Breast epithelium (tissue), 4 donors: Measurements from ENCODE around the gene SSBP4. TPM values are rescaled to one million over a fixed set of nuclear protein-coding genes. Genes with fewer than 3 reads are reported as not detected.

Source experiments
- DNase-seq, 2 donors: peaks; one replicate each; pipeline ENCODE4 v3.0.0-alpha.2; 2019; ENCODE audit warnings: low spot score in 2 of 2
- H3K27ac ChIP-seq, 2 donors: fragments of 200-600 bp; sonication (generic) in 1 of 2; one replicate each; pipeline ENCODE4 v1.5.1; 2016 to 2019; ENCODE audit warnings: mild to moderate bottlenecking in 1 of 2
- H3K27me3 ChIP-seq, 2 donors: fragments of 200-600 bp; sonication (generic) in 1 of 2; one replicate each; pipeline versions ENCODE4 v1.5.1 to v1.6.0; 2017 to 2019; ENCODE audit warnings: control low read depth in 1 of 2, mild to moderate bottlenecking in 1 of 2
- H3K36me3 ChIP-seq: fragments of 200-600 bp; one replicate; pipeline ENCODE4 v1.5.1; 2019
- H3K4me1 ChIP-seq, 2 donors: fragments of 200-600 bp; sonication (generic); one replicate each; pipeline ENCODE4 v1.5.1; 2016 to 2019; ENCODE audit warnings: control low read depth in 1 of 2
- H3K4me3 ChIP-seq, 3 donors: fragments of 200-600 bp; sonication (generic); 1 replicate in 2 of 3; 2 replicates in 1 of 3; pipeline ENCODE4 v1.5.1; 2016 to 2019; ENCODE audit warnings: mild to moderate bottlenecking in 3 of 3, moderate library complexity in 2 of 3
- H3K9me3 ChIP-seq, 2 donors: fragments of 200-600 bp; sonication (generic) in 1 of 2; one replicate each; pipeline ENCODE4 v1.5.1; 2016 to 2019; ENCODE audit warnings: control low read depth in 1 of 2
- POLR2A ChIP-seq: fragments of 450-650 bp; IDR thresholded peaks from one replicate; pipeline ENCODE4 v1.6.1; 2016; ENCODE audit warnings: antibody characterized with exemption, mild to moderate bottlenecking, moderate library complexity
- POLR2AphosphoS5 ChIP-seq, 3 donors: sonication (generic); formaldehyde crosslinking; IDR thresholded peaks; one replicate each; pipeline ENCODE4 v1.6.1; 2017; ENCODE audit warnings: antibody characterized with exemption in 3 of 3
- intact Hi-C: fragments of 100-400 bp; cut with DNase I; formaldehyde crosslinking; loops from one replicate; pipeline ENCODE4 v1.15.1; 2023; ENCODE audit warnings: low total_unique reads
- total RNA-seq, 3 donors: library from RNA; depleted of rRNA; stranded (reverse); fragments of >200 nt; gene quantifications; one replicate each; pipeline ENCODE4 v1.1.0, GENCODE V29; 2016
- TF ChIP-seq, protein P1 (sequence below), 3 donors: fragments of 450-650 bp; IDR thresholded peaks; one replicate each; pipeline ENCODE4 v1.5.1; 2016 to 2017; ENCODE audit warnings: antibody characterized with exemption in 3 of 3, mild to moderate bottlenecking in 3 of 3, moderate library complexity in 3 of 3

Gene SSBP4
- total RNA-seq, 3 donors from 2014 or later, result 29.4 to 71.8 (median 46.7) TPM

DNA sequence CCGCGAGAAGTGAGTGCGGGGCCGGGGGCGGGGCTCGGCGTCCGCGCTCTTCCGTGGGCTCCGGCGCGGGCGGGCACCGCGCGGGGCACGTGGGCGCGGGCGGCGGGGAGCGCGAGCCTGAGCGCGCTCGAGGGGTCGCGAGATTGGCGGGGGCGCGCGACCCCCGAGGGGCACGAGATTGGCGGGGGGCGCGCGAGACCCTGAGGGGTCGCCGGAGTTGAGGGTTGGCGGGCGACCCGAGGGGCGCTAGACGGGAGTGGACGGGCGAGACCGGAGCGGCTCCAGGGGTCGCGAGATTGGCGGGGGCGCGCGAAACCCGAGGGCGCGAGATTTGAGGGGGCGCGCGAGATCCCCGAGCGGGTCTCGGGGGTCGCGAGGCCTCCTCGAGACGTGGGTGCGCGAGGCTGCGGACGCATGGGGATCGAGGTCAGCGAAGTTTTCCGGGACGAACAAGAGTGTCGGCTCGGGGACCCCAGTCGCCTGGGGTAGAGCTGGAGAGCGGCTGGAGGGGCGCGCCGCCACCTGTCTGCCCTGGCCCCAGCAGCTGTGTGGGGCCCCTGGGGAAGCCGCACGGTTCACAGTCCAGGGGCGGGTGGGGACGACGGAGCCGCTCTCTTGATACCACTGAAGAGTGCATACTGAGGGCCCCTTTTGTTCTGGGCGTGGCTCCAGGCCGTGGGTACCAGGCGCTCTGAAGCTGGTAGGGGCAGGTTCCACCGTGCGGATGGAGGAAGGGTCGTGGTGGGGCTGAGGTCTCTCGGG lies 682 bp downstream of the SSBP4 start:
- Histone ChIP-seq H3K27ac (peak overlapping the region; percentile 91 to 92), H3K9me3 (no peaks in the 10 kb centered on the region), H3K27me3 (no peaks in the 10 kb centered on the region), H3K36me3 (no peaks in the 10 kb centered on the region), H3K4me1 (peaks cover 17 to 34% of the 10 kb centered on the region in 2 donors), H3K4me3 (peak overlapping the region; percentile 58 to 96 (median 73))
- no peak for DNase-seq
- intact Hi-C loops, result loop anchor here (10.0 kb wide), 1 partner anchor 155 kb away; no protein-coding TSS in a partner anchor
- TF ChIP-seq POLR2AphosphoS5 (IDR thresholded peaks at IDR 0.05), result no peak

DNA sequence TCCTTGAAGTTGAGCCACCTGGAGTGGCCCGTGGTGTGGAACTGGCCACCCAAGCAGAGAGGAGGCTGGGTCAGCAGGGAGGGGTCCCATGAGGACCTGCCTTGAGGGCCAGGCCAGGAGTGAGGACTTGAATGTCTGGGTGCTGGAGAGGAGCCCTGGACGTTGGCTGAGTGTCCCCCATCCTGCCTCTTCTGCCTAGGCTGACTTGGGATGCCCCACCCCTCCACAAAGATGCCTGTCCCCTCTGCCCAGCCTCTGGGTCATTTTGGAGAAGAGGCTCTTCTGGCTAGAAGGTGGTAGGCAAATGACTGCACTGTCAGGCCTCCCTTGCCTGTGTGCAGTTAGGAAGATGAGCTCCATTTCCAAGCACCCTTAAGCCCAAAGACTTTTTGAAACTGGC lies 1.7 kb downstream of the SSBP4 start:
- H3K36me3 ChIP-seq, result no peaks in the 10 kb centered on the region
- H3K4me1 ChIP-seq, result peaks cover 10 to 27% of the 10 kb centered on the region in 2 donors
- peak overlapping the region; percentile 91 to 92 for H3K27ac ChIP-seq
- DNase-seq, result no peak
- TF ChIP-seq POLR2A (no peak), POLR2AphosphoS5 (IDR thresholded peaks at IDR 0.05) (no peak)
- TF ChIP-seq, protein P1, sequence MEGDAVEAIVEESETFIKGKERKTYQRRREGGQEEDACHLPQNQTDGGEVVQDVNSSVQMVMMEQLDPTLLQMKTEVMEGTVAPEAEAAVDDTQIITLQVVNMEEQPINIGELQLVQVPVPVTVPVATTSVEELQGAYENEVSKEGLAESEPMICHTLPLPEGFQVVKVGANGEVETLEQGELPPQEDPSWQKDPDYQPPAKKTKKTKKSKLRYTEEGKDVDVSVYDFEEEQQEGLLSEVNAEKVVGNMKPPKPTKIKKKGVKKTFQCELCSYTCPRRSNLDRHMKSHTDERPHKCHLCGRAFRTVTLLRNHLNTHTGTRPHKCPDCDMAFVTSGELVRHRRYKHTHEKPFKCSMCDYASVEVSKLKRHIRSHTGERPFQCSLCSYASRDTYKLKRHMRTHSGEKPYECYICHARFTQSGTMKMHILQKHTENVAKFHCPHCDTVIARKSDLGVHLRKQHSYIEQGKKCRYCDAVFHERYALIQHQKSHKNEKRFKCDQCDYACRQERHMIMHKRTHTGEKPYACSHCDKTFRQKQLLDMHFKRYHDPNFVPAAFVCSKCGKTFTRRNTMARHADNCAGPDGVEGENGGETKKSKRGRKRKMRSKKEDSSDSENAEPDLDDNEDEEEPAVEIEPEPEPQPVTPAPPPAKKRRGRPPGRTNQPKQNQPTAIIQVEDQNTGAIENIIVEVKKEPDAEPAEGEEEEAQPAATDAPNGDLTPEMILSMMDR (IDR thresholded peaks at IDR 0.05), result no peak
- intact Hi-C loops, result no loop called here
- H3K27me3 ChIP-seq, result no peaks in the 10 kb centered on the region
- H3K9me3 ChIP-seq, result no peaks in the 10 kb centered on the region
- peak overlapping the region; percentile 58 to 96 (median 73) for H3K4me3 ChIP-seq

DNA sequence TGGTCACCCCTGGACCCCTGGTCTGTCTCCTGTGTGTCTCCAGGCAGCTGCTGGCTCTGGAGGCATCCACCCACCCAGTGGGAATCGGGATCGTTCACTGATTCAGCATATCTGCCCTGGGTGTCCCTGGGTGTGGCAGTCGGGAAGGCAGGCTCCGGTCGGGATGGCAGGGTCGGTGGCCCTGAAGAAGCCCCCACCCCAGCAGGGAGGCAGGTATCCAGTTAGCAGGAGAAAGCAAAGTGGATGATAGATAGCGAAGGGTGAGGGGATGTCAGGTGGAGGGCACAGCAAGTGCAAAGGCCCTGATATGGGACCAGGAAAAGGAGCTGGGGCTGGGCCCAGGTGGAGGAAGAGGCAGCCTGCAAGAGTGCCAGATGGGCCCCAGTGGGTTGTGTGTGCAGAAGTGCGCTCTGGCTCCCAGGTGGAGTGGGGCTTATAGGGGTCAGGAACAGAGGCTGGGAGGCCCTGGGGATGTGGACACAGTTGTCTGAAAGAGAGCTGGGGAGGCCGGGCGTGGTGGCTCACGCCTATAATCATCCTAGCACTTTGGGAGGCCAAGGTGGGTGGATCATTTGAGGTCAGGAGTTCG lies 2.3 kb downstream of the SSBP4 start:
- Histone ChIP-seq H3K36me3 (no peaks in the 10 kb centered on the region), H3K4me3 (peak overlapping the region in 1 of 3 donors; percentile 96), H3K4me1 (peaks cover 10 to 21% of the 10 kb centered on the region in 2 donors), H3K9me3 (no peaks in the 10 kb centered on the region), H3K27me3 (no peaks in the 10 kb centered on the region), H3K27ac (peak overlapping the region; percentile 91 to 92)
- intact Hi-C loops, result no loop called here
- DNase-seq, result no peak
- TF ChIP-seq POLR2A, result no peak

DNA sequence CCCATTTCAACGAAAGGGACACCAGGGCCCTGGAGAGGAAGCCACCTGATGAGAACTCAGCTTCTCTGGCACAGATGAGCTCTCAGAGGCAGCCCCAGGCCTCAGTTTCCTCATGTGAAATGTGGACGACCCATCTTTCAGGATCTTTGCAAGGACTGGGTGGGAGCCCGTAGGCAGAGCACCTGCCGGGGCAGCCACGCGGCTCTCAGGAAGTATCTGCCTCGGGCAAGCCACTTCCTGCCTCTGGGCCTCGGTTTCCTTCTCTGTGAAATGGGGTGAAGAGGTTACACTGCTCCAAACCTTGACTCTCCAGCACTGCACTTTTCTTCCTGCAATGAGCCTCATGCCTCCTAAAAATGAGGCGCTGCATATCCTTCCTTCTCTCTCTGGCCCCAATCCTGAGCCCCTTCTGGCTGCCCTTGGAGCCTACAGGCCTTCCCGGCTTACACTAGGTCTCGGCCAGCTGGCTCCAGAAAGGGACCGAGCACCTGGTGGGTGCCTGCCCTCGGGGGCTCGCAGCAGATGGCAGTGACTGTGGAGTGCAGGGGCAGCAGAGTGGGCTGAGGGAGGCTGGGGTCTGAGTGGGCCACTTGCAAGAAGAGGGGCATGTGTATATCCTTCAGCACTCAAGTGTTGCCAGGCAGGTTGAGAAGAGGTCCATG lies 3.5 kb downstream of the SSBP4 start:
- Histone ChIP-seq H3K4me3 (no peak overlapping the region), H3K9me3 (no peaks in the 10 kb centered on the region), H3K27me3 (no peaks in the 10 kb centered on the region), H3K4me1 (peaks cover 10 to 18% of the 10 kb centered on the region in 2 donors), H3K27ac (no peak overlapping the region), H3K36me3 (no peaks in the 10 kb centered on the region)
- TF ChIP-seq POLR2AphosphoS5 (IDR thresholded peaks at IDR 0.05) (no peak), POLR2A (no peak)
- TF ChIP-seq, protein P1 (IDR thresholded peaks at IDR 0.05), result no peak
- intact Hi-C loops, result no loop called here
- no peak for DNase-seq

DNA sequence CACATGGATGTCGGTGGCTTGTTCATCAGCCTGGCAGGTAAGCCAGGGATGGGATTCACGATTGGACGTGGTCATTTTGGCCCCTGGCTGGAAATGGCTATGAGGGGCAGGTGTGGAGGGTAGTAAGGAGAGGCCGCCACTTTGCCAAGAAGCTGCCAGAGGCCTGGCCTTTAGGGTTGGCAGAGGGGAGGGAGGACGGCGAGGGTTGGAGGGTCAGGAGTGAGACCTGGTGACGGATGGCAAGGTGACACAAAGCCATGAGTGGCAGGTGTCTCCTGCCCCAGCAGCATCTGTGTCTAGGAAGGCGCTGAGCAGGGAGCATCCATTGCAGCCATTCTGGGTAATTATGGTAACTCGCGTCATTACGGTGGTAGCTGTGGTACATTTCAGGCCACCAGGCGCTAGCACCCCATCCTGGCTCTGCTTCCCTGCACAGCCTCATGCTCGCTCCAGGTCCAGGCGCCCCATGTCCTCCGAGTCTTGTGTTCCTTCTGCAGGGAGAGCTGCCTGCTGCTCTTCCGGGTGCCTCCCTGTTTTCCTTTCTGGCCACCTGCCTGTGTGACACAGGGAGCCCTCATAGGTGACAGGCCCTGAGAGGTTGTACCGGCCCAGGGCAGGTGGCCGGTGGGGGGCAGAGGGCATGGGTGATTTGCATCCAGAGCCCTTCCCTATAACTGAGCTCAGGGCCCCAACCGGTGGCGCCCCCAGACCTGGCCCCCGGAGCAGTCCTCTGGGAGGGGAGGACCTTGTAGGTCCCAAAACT lies 4.2 kb downstream of the SSBP4 start:
- H3K4me1 ChIP-seq, result peaks cover 5 to 18% of the 10 kb centered on the region in 2 donors
- H3K36me3 ChIP-seq, result no peaks in the 10 kb centered on the region
- TF ChIP-seq, protein P1 (IDR thresholded peaks at IDR 0.05), result no peak
- no peak for TF ChIP-seq POLR2A
- no peak for TF ChIP-seq POLR2AphosphoS5 (IDR thresholded peaks at IDR 0.05)
- no peak overlapping the region for H3K4me3 ChIP-seq
- no peaks in the 10 kb centered on the region for H3K9me3 ChIP-seq
- no peak for DNase-seq
- H3K27me3 ChIP-seq, result no peaks in the 10 kb centered on the region
- H3K27ac ChIP-seq, result peak overlapping the region in 1 of 2 donors; percentile 82
- intact Hi-C loops, result no loop called here
